Prostate gland (tissue), 2 donors: ENCODE measurements around the gene DEFB121. TPM values are rescaled to one million over a fixed set of nuclear protein-coding genes. Genes with fewer than 3 reads are reported as not detected.

Experiments
- DNase-seq: peaks from one replicate; pipeline ENCODE4 v3.0.0-alpha.2; 2019; ENCODE audit warnings: low spot score
- H3K27ac ChIP-seq, 2 donors: fragments of 200-600 bp; sonication (generic); 2 replicates each; pipeline ENCODE4 v1.5.1; 2017 to 2019
- H3K27me3 ChIP-seq: fragments of 200-600 bp; sonication (generic); replicated peaks from 2 replicates; pipeline ENCODE4 v1.5.1; 2019; ENCODE audit not compliant: insufficient read depth
- H3K36me3 ChIP-seq, 2 donors: fragments of 200-600 bp; sonication (generic); 1 replicate in 1 of 2; 2 replicates in 1 of 2; pipeline versions ENCODE4 v1.5.1 to v1.8.1; 2017 to 2019
- H3K4me1 ChIP-seq: fragments of 200-600 bp; sonication (generic); replicated peaks from 2 replicates; pipeline ENCODE4 v1.5.1; 2019
- H3K4me3 ChIP-seq, 2 donors: fragments of 200-600 bp; sonication (generic); 2 replicates each; pipeline ENCODE4 v1.5.1; 2017 to 2019
- H3K9me3 ChIP-seq: fragments of 200-600 bp; sonication (generic); 2 replicates; pipeline ENCODE4 v1.5.1; 2017
- CTCF ChIP-seq, 4 experiments: fragments of 200-600 bp in 2 of 4; fragments of 450-650 bp in 2 of 4; sonication (generic) in 2 of 4; IDR thresholded peaks; 1 replicate in 3 of 4; 2 replicates in 1 of 4; pipeline ENCODE4 v1.5.1; 2016 to 2019; ENCODE audit warnings: antibody characterized with exemption in 4 of 4, mild to moderate bottlenecking in 2 of 4, moderate library complexity in 2 of 4
- POLR2A ChIP-seq: fragments of 450-650 bp; IDR thresholded peaks from one replicate; pipeline ENCODE4 v1.6.1; 2016; ENCODE audit warnings: antibody characterized with exemption, mild to moderate bottlenecking
- POLR2AphosphoS5 ChIP-seq: sonication (generic); formaldehyde crosslinking; IDR thresholded peaks from one replicate; pipeline ENCODE4 v1.6.1; 2017; ENCODE audit warnings: antibody characterized with exemption
- WGBS: methylation state at CpG from one replicate; pipeline ENCODE4 v1.1.5; 2018; 5-methylcytosine and 5-hydroxymethylcytosine counted together
- intact Hi-C: fragments of 100-400 bp; cut with DNase I; formaldehyde crosslinking; loops from one replicate; pipeline ENCODE4 v1.14.2; 2022
- total RNA-seq, 2 donors: library from RNA; depleted of rRNA; stranded (reverse); fragments of >200 nt; gene quantifications; one replicate each; pipeline ENCODE4 v1.1.0, GENCODE V29; 2016

DEFB121 gene
- total RNA-seq: not detected

GRCh38 chr20:31406115-31406514, at the start of gene DEFB121:
Gene DEFB121, minus strand, starts transcription at chr20:31406215. Its CDS starts 63 bp downstream, at chr20:31406152.
- Histone ChIP-seq H3K9me3 (no peaks in the 10 kb centered on the region), H3K36me3 (no peaks in the 10 kb centered on the region), H3K4me3 (no peak within 1 kb of the TSS), H3K27me3 (no peaks in the 10 kb centered on the region), H3K27ac (no peak within 1 kb of the TSS), H3K4me1 (no peaks in the 10 kb centered on the region)
- DNase-seq: no peak
- TF ChIP-seq POLR2AphosphoS5 (no peak), CTCF (IDR thresholded peaks at IDR 0.05) (no peak), POLR2A (no peak)
- whole genome bisulfite sequencing: 41% methylated on average over 3 of the region's 3 CpGs
- intact Hi-C loops: no loop called here

GRCh38 chr20:31454361-31454760, 48.3 kb upstream of the DEFB121 start:
- Histone ChIP-seq H3K27me3 (no peaks in the 10 kb centered on the region), H3K36me3 (no peaks in the 10 kb centered on the region), H3K4me3 (no peak overlapping the region), H3K9me3 (no peaks in the 10 kb centered on the region), H3K27ac (no peak overlapping the region), H3K4me1 (no peaks in the 10 kb centered on the region)
- no peak for TF ChIP-seq POLR2A
- no peak for TF ChIP-seq CTCF (IDR thresholded peaks at IDR 0.05)
- TF ChIP-seq POLR2AphosphoS5: no peak
- no peak for DNase-seq
- intact Hi-C loops: no loop called here
- WGBS: 89% methylated on average over 1 of the region's 1 CpG

DNA sequence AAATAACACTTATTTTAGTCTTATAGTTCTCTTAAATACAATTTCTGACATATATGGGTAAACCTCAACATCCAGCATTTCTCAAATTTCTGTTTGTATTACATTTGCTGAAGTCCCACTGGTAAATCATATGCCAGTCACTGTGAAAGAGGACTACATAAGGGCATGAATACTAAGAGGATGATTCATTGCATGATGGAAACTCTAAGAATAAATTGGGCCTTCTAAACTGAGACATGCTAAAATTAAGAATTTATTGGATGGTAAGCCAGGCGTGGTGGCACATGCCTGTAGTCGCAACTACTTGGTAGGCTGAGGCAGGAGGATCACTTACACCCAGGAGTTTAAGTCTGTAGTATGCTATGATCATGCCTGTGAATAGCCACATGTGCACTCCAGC, 46.6 kb upstream of the DEFB121 start:
- Histone ChIP-seq H3K36me3 (no peaks in the 10 kb centered on the region), H3K27me3 (no peaks in the 10 kb centered on the region), H3K9me3 (no peaks in the 10 kb centered on the region), H3K4me3 (no peak overlapping the region), H3K4me1 (no peaks in the 10 kb centered on the region), H3K27ac (no peak overlapping the region)
- WGBS: 80% methylated on average over 2 of the region's 2 CpGs
- no peak for DNase-seq
- TF ChIP-seq CTCF (IDR thresholded peaks at IDR 0.05): no peak
- TF ChIP-seq POLR2AphosphoS5: no peak
- TF ChIP-seq POLR2A: no peak
- intact Hi-C loops: no loop called here

DNA sequence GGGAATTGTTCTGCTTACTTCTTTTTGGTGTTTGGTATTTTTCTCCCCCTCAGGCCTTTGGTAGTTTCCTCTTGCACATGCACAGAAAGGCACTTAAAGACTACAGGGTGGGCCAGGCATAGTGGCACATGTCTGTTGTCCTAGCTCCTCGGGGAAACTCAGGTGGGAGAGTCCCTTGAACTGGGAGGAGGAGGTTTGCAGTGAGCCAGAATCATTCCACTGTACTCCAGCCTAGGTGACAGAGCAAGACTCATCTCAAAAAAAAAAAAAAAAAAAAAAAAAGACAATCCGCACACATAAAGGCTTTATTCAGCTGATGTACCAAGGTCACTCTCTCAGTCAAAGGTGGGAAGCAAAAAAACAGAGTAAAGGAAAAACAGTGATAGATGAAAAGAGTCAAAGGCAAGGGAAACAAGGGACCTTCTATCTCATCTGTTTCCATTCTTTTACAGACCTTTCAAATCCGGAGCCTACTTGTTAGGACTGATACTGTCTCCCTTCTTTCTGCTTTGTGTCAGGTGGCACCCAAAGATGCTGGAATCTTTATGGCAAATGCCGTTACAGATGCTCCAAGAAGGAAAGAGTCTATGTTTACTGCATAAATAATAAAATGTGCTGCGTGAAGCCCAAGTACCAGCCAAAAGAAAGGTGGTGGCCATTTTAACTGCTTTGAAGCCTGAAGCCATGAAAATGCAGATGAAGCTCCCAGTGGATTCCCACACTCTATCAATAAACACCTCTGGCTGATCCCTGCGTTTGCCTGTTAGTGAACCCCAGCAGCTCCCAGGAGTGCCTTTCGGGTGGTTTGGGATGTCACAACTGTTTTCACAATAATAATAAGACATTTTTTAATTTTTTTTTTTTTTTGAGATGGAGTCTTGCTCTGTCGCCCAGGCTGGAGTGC, 43.7 kb upstream of the DEFB121 start:
- no peak overlapping the region for H3K27ac ChIP-seq

More for the DNA sequence above, 43.7 kb upstream of the DEFB121 start:
- 59% methylated on average over 8 of the region's 8 CpGs for WGBS
- no peaks in the 10 kb centered on the region for H3K4me1 ChIP-seq
- H3K27me3 ChIP-seq: no peaks in the 10 kb centered on the region
- intact Hi-C loops: no loop called here
- no peaks in the 10 kb centered on the region for H3K9me3 ChIP-seq
- H3K36me3 ChIP-seq: no peaks in the 10 kb centered on the region
- H3K4me3 ChIP-seq: no peak overlapping the region
- no peak for DNase-seq
- TF ChIP-seq POLR2AphosphoS5 (no peak), CTCF (IDR thresholded peaks at IDR 0.05) (no peak), POLR2A (no peak)
